ENCODE results near the gene CXorf51A. TPM values are rescaled to one million over a fixed set of nuclear protein-coding genes. Genes with fewer than 3 reads are reported as not detected.

Gene CXorf51A
- total and polyA plus RNA-seq, 2 donors from 2014 or later: not detected

Other genes starting within 250 kb of the CXorf51A start
- gene CXorf51B, start 5.0 kb downstream of the CXorf51A start, total RNA-seq: not detected
- gene CXorf51B, start 5.0 kb downstream of the CXorf51A start, polyA plus RNA-seq (ENCODE audit: insufficient read depth, low read depth, low replicate concordance): not detected